Measurements from ENCODE around the gene CLMN.

- TF ChIP-seq POLR2A (IDR thresholded peaks at IDR 0.05) (no peak), CTCF (IDR thresholded peaks at IDR 0.05) (no peak), POLR2AphosphoS5 (IDR thresholded peaks at IDR 0.05) (no peak), EP300 (IDR thresholded peaks at IDR 0.05) (no peak)
Observed at GRCh38 chr14:95268350-95268749, 51.4 kb downstream of the CLMN start.
